Measurements from ENCODE around the gene PYROXD2. TPM values are rescaled to one million over a fixed set of nuclear protein-coding genes. Genes with fewer than 3 reads are reported as not detected.
"Not testable (repeated sequence)": the region's sequence is repeated elsewhere in the genome, so short reads cannot be mapped to it uniquely, and the experiment has no call there.

PYROXD2 gene
- total and polyA plus RNA-seq, 10 of the 15 experiments (the other 5 are each of a cell fraction or from before 2014, with no cell fraction given) = 4.8 to 15.8 (median 11.1) TPM

DNA sequence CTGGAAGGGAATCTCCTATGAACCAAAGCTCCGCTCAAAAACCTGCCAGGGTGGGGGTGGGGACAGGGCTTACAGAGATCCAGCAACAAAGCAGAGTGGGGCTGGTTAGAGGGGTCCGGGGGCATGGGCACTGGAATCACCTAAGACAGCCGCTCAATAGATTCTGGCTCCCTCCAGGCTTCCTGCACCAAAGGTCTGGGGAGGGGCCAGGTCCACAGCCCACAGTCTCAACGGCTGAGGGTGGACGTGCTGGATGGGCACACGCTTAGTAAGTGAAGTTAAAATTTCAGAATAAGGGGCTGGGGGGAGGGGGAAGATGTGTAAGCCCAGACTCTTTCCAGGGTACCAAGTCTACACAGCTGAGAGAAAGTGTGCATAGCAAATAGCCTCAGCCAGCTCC is 31.1 kb downstream of the PYROXD2 start (continued):
- TF ChIP-seq SUZ12 (IDR thresholded peaks at IDR 0.05; ENCODE audit: unreplicated experiment) (no peak), ATF7 (IDR thresholded peaks at IDR 0.05; ENCODE audit: low read depth) (no peak), FOXK2 (IDR thresholded peaks at IDR 0.05) (no peak), NR2F1 (conservative IDR thresholded peaks at IDR 0.05) (no peak)

DNA sequence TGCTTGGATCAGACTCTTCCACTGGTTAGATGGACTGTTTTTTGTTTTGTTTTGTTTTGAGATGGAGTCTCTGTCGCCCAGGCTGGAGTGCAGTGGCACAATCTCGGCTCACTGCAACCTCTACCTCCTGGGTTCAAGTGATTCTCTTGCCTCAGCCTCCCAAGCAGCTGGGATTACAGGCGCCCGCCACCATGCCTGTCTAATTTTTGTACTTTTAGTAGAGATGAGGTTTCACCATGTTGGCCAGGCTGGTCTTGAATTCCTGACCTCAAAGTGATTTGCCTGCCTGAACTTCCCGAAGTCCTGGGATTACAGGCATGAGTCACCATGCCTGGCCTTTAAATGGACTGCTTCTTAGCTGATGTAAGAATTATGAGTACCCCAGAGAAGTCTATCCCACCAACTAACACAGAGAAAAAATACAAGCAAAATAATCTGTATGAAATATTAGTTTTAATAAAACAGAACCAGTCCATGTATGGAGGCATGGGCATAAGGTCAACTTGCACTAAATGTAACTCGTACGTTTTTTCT is 31.8 kb downstream of the PYROXD2 start:
- H2AFZ ChIP-seq (ENCODE audit: control insufficient read depth, low read depth, low read length); H3K36me3 ChIP-seq (ENCODE audit: control insufficient read depth in 2 of 2, insufficient read depth in 2 of 2, low read length in 1 of 2); RAD21 ChIA-PET (ENCODE audit: unreplicated experiment); ATAC-seq; H3K9me3 ChIP-seq (replicated peaks; ENCODE audit: control insufficient read depth, insufficient read depth, low read length); H4K20me1 ChIP-seq (ENCODE audit: control insufficient read depth, insufficient read depth); in situ Hi-C loops (cut with MboI); H3K4me2 ChIP-seq (ENCODE audit: control insufficient read depth, insufficient read depth); H3K27me3 ChIP-seq (replicated peaks in 1 of 2; ENCODE audit: control insufficient read depth in 2 of 2, insufficient read depth in 2 of 2, low read length in 1 of 2); FAIRE-seq; H3K4me1 ChIP-seq (ENCODE audit: control insufficient read depth, insufficient read depth, low read length); POLR2A ChIA-PET; H3K4me3 ChIP-seq; intact Hi-C loops (cut with micrococcal nuclease; ENCODE audit: unreplicated experiment); H3K9ac ChIP-seq (ENCODE audit: control insufficient read depth, insufficient read depth, low read length); BruUV-seq (replicated peaks); H3K27ac ChIP-seq (ENCODE audit: control insufficient read depth, insufficient read depth); CTCF ChIA-PET; DNase-seq (ENCODE audit: low read depth, low spot score); H3K79me2 ChIP-seq (ENCODE audit: control insufficient read depth, insufficient read depth, low read length): not testable (repeated sequence)
- 58% methylated on average over 7 of the region's 7 CpGs for WGBS (ENCODE audit: insufficient coverage, insufficient replicate concordance, low lambda C conversion rate, missing lambda C conversion rate)
- SMC1A ChIA-PET (ENCODE audit: uncharacterized antibody, unreplicated experiment) = interaction anchor here (1.1 kb wide), 1 partner anchor 20 kb away, joined by 3 read pairs; no protein-coding TSS in a partner anchor

DNA sequence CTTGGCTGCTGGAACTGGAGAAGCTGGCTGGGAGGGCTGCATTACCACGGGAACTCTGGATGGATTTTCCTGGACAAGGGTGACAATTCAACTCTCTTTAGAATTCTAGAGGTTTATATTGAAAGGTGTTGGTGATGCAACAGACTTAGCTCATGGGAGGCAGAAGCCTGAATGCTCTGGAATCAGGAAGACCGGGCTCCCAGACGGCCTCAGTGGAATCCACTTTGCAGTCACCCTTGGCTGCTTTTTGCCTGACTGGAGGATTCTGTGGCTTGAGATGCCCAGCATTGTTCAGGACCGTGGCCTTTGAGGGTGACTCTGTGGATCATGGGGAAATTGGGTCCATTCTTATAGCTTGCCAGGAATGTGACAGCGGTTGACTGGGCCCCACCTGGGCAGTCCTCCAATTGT is 32.3 kb downstream of the PYROXD2 start:
- ChIA-PET POLR2A (no interaction called here), RAD21 (ENCODE audit: unreplicated experiment) (no interaction called here), CTCF (no interaction called here), SMC1A (ENCODE audit: uncharacterized antibody, unreplicated experiment) (interaction anchor here (1.1 kb wide), 1 partner anchor 21 kb away, joined by 3 read pairs; no protein-coding TSS in a partner anchor)
- H3K79me2 ChIP-seq (ENCODE audit: control insufficient read depth, insufficient read depth, low read length) = no peaks in the 10 kb centered on the region
- in situ Hi-C loops (cut with MboI) = no loop called here
- no peak for DNase-seq (ENCODE audit: low read depth, low spot score)
- BruUV-seq (replicated peaks) = no TSS peak
- H3K36me3 ChIP-seq (ENCODE audit: control insufficient read depth in 2 of 2, insufficient read depth in 2 of 2, low read length in 1 of 2) = peaks cover 0 to 1% of the 10 kb centered on the region in 2 experiments; a peak in 1 of 4 replicates
- intact Hi-C loops (cut with micrococcal nuclease; ENCODE audit: unreplicated experiment) = no loop called here
- WGBS (ENCODE audit: insufficient coverage, insufficient replicate concordance, low lambda C conversion rate, missing lambda C conversion rate) = 48% methylated on average over 5 of the region's 5 CpGs
- no peaks in the 10 kb centered on the region for H3K27me3 ChIP-seq (replicated peaks in 1 of 2; ENCODE audit: control insufficient read depth in 2 of 2, insufficient read depth in 2 of 2, low read length in 1 of 2)
- H4K20me1 ChIP-seq (ENCODE audit: control insufficient read depth, insufficient read depth) = no peaks in the 10 kb centered on the region; the same call in 1 of the 2 replicates
- no peak overlapping the region for H2AFZ ChIP-seq (ENCODE audit: control insufficient read depth, low read depth, low read length)
- ATAC-seq = no peak
- no peak overlapping the region for H3K4me3 ChIP-seq
- H3K9ac ChIP-seq (ENCODE audit: control insufficient read depth, insufficient read depth, low read length) = no peak overlapping the region
- FAIRE-seq = no peak
- H3K4me1 ChIP-seq (ENCODE audit: control insufficient read depth, insufficient read depth, low read length) = no peaks in the 10 kb centered on the region
- no peak overlapping the region for H3K4me2 ChIP-seq (ENCODE audit: control insufficient read depth, insufficient read depth)
- no peak overlapping the region for H3K27ac ChIP-seq (ENCODE audit: control insufficient read depth, insufficient read depth)
- H3K9me3 ChIP-seq (replicated peaks; ENCODE audit: control insufficient read depth, insufficient read depth, low read length) = no peaks in the 10 kb centered on the region
- TF ChIP-seq, protein P1, sequence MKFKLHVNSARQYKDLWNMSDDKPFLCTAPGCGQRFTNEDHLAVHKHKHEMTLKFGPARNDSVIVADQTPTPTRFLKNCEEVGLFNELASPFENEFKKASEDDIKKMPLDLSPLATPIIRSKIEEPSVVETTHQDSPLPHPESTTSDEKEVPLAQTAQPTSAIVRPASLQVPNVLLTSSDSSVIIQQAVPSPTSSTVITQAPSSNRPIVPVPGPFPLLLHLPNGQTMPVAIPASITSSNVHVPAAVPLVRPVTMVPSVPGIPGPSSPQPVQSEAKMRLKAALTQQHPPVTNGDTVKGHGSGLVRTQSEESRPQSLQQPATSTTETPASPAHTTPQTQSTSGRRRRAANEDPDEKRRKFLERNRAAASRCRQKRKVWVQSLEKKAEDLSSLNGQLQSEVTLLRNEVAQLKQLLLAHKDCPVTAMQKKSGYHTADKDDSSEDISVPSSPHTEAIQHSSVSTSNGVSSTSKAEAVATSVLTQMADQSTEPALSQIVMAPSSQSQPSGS (IDR thresholded peaks at IDR 0.05; ENCODE audit: low read length) = no peak
- TF ChIP-seq SREBF2 (IDR thresholded peaks at IDR 0.05; ENCODE audit: low read length) = no peak
- no peak for TF ChIP-seq MEF2A (IDR thresholded peaks at IDR 0.05; ENCODE audit: insufficient read depth, low read depth, low read length)
- TF ChIP-seq, protein P2, sequence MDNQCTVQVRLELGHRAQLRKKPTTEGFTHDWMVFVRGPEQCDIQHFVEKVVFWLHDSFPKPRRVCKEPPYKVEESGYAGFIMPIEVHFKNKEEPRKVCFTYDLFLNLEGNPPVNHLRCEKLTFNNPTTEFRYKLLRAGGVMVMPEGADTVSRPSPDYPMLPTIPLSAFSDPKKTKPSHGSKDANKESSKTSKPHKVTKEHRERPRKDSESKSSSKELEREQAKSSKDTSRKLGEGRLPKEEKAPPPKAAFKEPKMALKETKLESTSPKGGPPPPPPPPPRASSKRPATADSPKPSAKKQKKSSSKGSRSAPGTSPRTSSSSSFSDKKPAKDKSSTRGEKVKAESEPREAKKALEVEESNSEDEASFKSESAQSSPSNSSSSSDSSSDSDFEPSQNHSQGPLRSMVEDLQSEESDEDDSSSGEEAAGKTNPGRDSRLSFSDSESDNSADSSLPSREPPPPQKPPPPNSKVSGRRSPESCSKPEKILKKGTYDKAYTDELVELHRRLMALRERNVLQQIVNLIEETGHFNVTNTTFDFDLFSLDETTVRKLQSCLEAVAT (IDR thresholded peaks at IDR 0.05) = no peak
- TF ChIP-seq YBX1 (IDR thresholded peaks at IDR 0.05) = no peak
- TF ChIP-seq RFX5 (IDR thresholded peaks at IDR 0.05; ENCODE audit: low read depth, low read length) = no peak
- TF ChIP-seq, protein P3, sequence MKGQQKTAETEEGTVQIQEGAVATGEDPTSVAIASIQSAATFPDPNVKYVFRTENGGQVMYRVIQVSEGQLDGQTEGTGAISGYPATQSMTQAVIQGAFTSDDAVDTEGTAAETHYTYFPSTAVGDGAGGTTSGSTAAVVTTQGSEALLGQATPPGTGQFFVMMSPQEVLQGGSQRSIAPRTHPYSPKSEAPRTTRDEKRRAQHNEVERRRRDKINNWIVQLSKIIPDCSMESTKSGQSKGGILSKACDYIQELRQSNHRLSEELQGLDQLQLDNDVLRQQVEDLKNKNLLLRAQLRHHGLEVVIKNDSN (IDR thresholded peaks at IDR 0.05; ENCODE audit: borderline replicate concordance, extremely low read length, insufficient read depth, low read depth, low read length) = no peak
- TF ChIP-seq SREBF1 (IDR thresholded peaks at IDR 0.05; ENCODE audit: low read length) = no peak
- TF ChIP-seq HDGF (IDR thresholded peaks at IDR 0.05) = no peak
- TF ChIP-seq CBX3 (IDR thresholded peaks at IDR 0.05; ENCODE audit: borderline replicate concordance, low read depth) = no peak

Measured in GM12878 (cell line).